ENCODE measurements around the gene CHD6. TPM values are rescaled to one million over a fixed set of nuclear protein-coding genes. Genes with fewer than 3 reads are reported as not detected.

The CHD6 gene
- total and polyA plus RNA-seq, 3 experiments from 2014 or later = 24.6 to 59.5 (median 25.3) TPM

- Histone ChIP-seq H3K4me3 (ENCODE audit: low read length) (no peak overlapping the region), H3K27me3 (ENCODE audit: insufficient read depth, low read length, poor library complexity, severe bottlenecking) (no peaks in the 10 kb centered on the region), H3K36me3 (ENCODE audit: insufficient read depth, low read length) (no peaks in the 10 kb centered on the region), H3K4me1 (ENCODE audit: insufficient read depth, low read length) (peaks cover 40% of the 10 kb centered on the region), H3K9me3 (ENCODE audit: low read length) (no peaks in the 10 kb centered on the region), H3K27ac (ENCODE audit: low read depth, low read length) (no peak overlapping the region)
- H3K36me3 Mint-ChIP-seq = peaks cover 0 to 8% (median 4%) of the 10 kb centered on the region in 3 donors
- peak overlapping the region in 2 of 7 donors; percentile 22 to 39 for H3K4me3 Mint-ChIP-seq
- no peaks in the 10 kb centered on the region for H3K27me3 Mint-ChIP-seq
- POLR2A ChIA-PET = no interaction called here
- CTCF ChIA-PET = no interaction called here
- no peak for DNase-seq
- peaks cover 0 to 6% (median 2%) of the 10 kb centered on the region in 5 donors for H3K9me3 Mint-ChIP-seq
- no peak overlapping the region for H3K27ac Mint-ChIP-seq
- peaks cover 68 to 90% (median 86%) of the 10 kb centered on the region in 3 donors for H3K4me1 Mint-ChIP-seq
These were observed 42.8 kb downstream of the CHD6 start for GRCh38 chr20:41575412-41575811.

GRCh38 chr20:41574802-41575389, 43.3 kb downstream of the CHD6 start:
- peaks cover 69 to 90% (median 86%) of the 10 kb centered on the region in 3 donors for H3K4me1 Mint-ChIP-seq

GRCh38 chr20:41573955-41574354, 44.2 kb downstream of the CHD6 start:
- Mint-ChIP-seq H3K27ac (no peak overlapping the region), H3K4me3 (peak overlapping the region in 3 of 7 donors; percentile 17 to 54 (median 29)), H3K27me3 (no peaks in the 10 kb centered on the region), H3K4me1 (peaks cover 68 to 91% (median 86%) of the 10 kb centered on the region in 3 donors), H3K36me3 (peaks cover 0 to 8% (median 5%) of the 10 kb centered on the region in 3 donors), H3K9me3 (peaks cover 0 to 6% (median 2%) of the 10 kb centered on the region in 5 donors)
- no peak for DNase-seq
- no peak overlapping the region for H3K4me3 ChIP-seq (ENCODE audit: low read length)
- H3K27me3 ChIP-seq (ENCODE audit: insufficient read depth, low read length, poor library complexity, severe bottlenecking) = no peaks in the 10 kb centered on the region
- no peak overlapping the region for H3K27ac ChIP-seq (ENCODE audit: low read depth, low read length)
- H3K9me3 ChIP-seq (ENCODE audit: low read length) = no peaks in the 10 kb centered on the region
- ChIA-PET CTCF (no interaction called here), POLR2A (no interaction called here)
- peaks cover 38% of the 10 kb centered on the region for H3K4me1 ChIP-seq (ENCODE audit: insufficient read depth, low read length)
- H3K36me3 ChIP-seq (ENCODE audit: insufficient read depth, low read length) = no peaks in the 10 kb centered on the region

More at GRCh38 chr20:41574802-41575389, 43.3 kb downstream of the CHD6 start:
- H3K36me3 Mint-ChIP-seq = peaks cover 0 to 8% (median 4%) of the 10 kb centered on the region in 3 donors
- DNase-seq = no peak
- CTCF ChIA-PET = no interaction called here
- H3K27ac Mint-ChIP-seq = no peak overlapping the region
- H3K4me1 ChIP-seq (ENCODE audit: insufficient read depth, low read length) = peaks cover 38% of the 10 kb centered on the region
- no peaks in the 10 kb centered on the region for H3K36me3 ChIP-seq (ENCODE audit: insufficient read depth, low read length)
- H3K4me3 ChIP-seq (ENCODE audit: low read length) = no peak overlapping the region
- no peak overlapping the region for H3K27ac ChIP-seq (ENCODE audit: low read depth, low read length)
- H3K9me3 ChIP-seq (ENCODE audit: low read length) = no peaks in the 10 kb centered on the region
- H3K27me3 ChIP-seq (ENCODE audit: insufficient read depth, low read length, poor library complexity, severe bottlenecking) = no peaks in the 10 kb centered on the region
- H3K27me3 Mint-ChIP-seq = no peaks in the 10 kb centered on the region
- peaks cover 0 to 6% (median 2%) of the 10 kb centered on the region in 5 donors for H3K9me3 Mint-ChIP-seq
- POLR2A ChIA-PET = no interaction called here
- H3K4me3 Mint-ChIP-seq = peak overlapping the region in 1 of 7 donors; percentile 39

GRCh38 chr20:41572010-41572572, 46.1 kb downstream of the CHD6 start:
- Mint-ChIP-seq H3K9me3 (peaks cover 0 to 6% (median 2%) of the 10 kb centered on the region in 5 donors), H3K4me3 (peak overlapping the region in 2 of 7 donors; percentile 14 to 26), H3K4me1 (peaks cover 67 to 93% (median 93%) of the 10 kb centered on the region in 3 donors), H3K27me3 (no peaks in the 10 kb centered on the region), H3K27ac (peak overlapping the region in 1 of 8 donors; percentile 34), H3K36me3 (peaks cover 3 to 12% (median 5%) of the 10 kb centered on the region in 3 donors)
- Histone ChIP-seq H3K27ac (ENCODE audit: low read depth, low read length) (no peak overlapping the region), H3K27me3 (ENCODE audit: insufficient read depth, low read length, poor library complexity, severe bottlenecking) (no peaks in the 10 kb centered on the region), H3K4me3 (ENCODE audit: low read length) (no peak overlapping the region), H3K9me3 (ENCODE audit: low read length) (no peaks in the 10 kb centered on the region), H3K4me1 (ENCODE audit: insufficient read depth, low read length) (peaks cover 47% of the 10 kb centered on the region), H3K36me3 (ENCODE audit: insufficient read depth, low read length) (no peaks in the 10 kb centered on the region)
- CTCF ChIA-PET = no interaction called here
- DNase-seq = no peak
- POLR2A ChIA-PET = no interaction called here

GRCh38 chr20:41571006-41571405, 47.2 kb downstream of the CHD6 start:
- no peak for DNase-seq
- no peak overlapping the region for H3K4me3 ChIP-seq (ENCODE audit: low read length)
- CTCF ChIA-PET = no interaction called here
- H3K9me3 ChIP-seq (ENCODE audit: low read length) = no peaks in the 10 kb centered on the region
- peak overlapping the region in 1 of 8 donors; percentile 4 for H3K27ac Mint-ChIP-seq
- POLR2A ChIA-PET = no interaction called here
- H3K27me3 ChIP-seq (ENCODE audit: insufficient read depth, low read length, poor library complexity, severe bottlenecking) = no peaks in the 10 kb centered on the region
- H3K4me1 ChIP-seq (ENCODE audit: insufficient read depth, low read length) = peaks cover 50% of the 10 kb centered on the region
- H3K27me3 Mint-ChIP-seq = no peaks in the 10 kb centered on the region
- H3K36me3 ChIP-seq (ENCODE audit: insufficient read depth, low read length) = no peaks in the 10 kb centered on the region
- H3K27ac ChIP-seq (ENCODE audit: low read depth, low read length) = no peak overlapping the region
- H3K36me3 Mint-ChIP-seq = peaks cover 5 to 12% (median 8%) of the 10 kb centered on the region in 3 donors
- H3K4me3 Mint-ChIP-seq = peak overlapping the region in 1 of 7 donors; percentile 2
- peaks cover 68 to 93% (median 93%) of the 10 kb centered on the region in 3 donors for H3K4me1 Mint-ChIP-seq
- H3K9me3 Mint-ChIP-seq = peaks cover 0 to 6% (median 2%) of the 10 kb centered on the region in 5 donors

- Histone ChIP-seq H3K4me3 (ENCODE audit: low read length) (no peak overlapping the region), H3K9me3 (ENCODE audit: low read length) (no peaks in the 10 kb centered on the region), H3K27me3 (ENCODE audit: insufficient read depth, low read length, poor library complexity, severe bottlenecking) (no peaks in the 10 kb centered on the region), H3K27ac (ENCODE audit: low read depth, low read length) (no peak overlapping the region), H3K4me1 (ENCODE audit: insufficient read depth, low read length) (peaks cover 50% of the 10 kb centered on the region), H3K36me3 (ENCODE audit: insufficient read depth, low read length) (no peaks in the 10 kb centered on the region)
- Mint-ChIP-seq H3K9me3 (peaks cover 0 to 6% (median 2%) of the 10 kb centered on the region in 5 donors), H3K27ac (peak overlapping the region in 1 of 8 donors; percentile 4), H3K27me3 (no peaks in the 10 kb centered on the region), H3K4me3 (peak overlapping the region in 1 of 7 donors; percentile 27), H3K4me1 (peaks cover 71 to 95% (median 93%) of the 10 kb centered on the region in 3 donors), H3K36me3 (peaks cover 6 to 10% (median 9%) of the 10 kb centered on the region in 3 donors)
- POLR2A ChIA-PET = no interaction called here
- CTCF ChIA-PET = no interaction called here
- DNase-seq = no peak
These were observed 47.6 kb downstream of the CHD6 start for GRCh38 chr20:41570557-41570956.

- H3K9me3 ChIP-seq (ENCODE audit: low read length) = no peaks in the 10 kb centered on the region
- H3K4me3 ChIP-seq (ENCODE audit: low read length) = no peak overlapping the region
- H3K36me3 Mint-ChIP-seq = peaks cover 6 to 12% (median 11%) of the 10 kb centered on the region in 3 donors
- peak overlapping the region in 1 of 7 donors; percentile 19 for H3K4me3 Mint-ChIP-seq
- CTCF ChIA-PET = no interaction called here
- no peak for DNase-seq
- H3K9me3 Mint-ChIP-seq = no peaks in the 10 kb centered on the region
- H3K27me3 Mint-ChIP-seq = no peaks in the 10 kb centered on the region
- H3K27me3 ChIP-seq (ENCODE audit: insufficient read depth, low read length, poor library complexity, severe bottlenecking) = no peaks in the 10 kb centered on the region
- H3K27ac Mint-ChIP-seq = peak overlapping the region in 2 of 8 donors; percentile 25 to 36
- peaks cover 78 to 97% (median 92%) of the 10 kb centered on the region in 3 donors for H3K4me1 Mint-ChIP-seq
- H3K27ac ChIP-seq (ENCODE audit: low read depth, low read length) = no peak overlapping the region
- POLR2A ChIA-PET = no interaction called here
- no peaks in the 10 kb centered on the region for H3K36me3 ChIP-seq (ENCODE audit: insufficient read depth, low read length)
- H3K4me1 ChIP-seq (ENCODE audit: insufficient read depth, low read length) = peaks cover 50% of the 10 kb centered on the region
These were observed 50.6 kb downstream of the CHD6 start for GRCh38 chr20:41567615-41568014.

- Histone ChIP-seq H3K27me3 (ENCODE audit: insufficient read depth, low read length, poor library complexity, severe bottlenecking) (no peaks in the 10 kb centered on the region), H3K36me3 (ENCODE audit: insufficient read depth, low read length) (no peaks in the 10 kb centered on the region), H3K27ac (ENCODE audit: low read depth, low read length) (no peak overlapping the region), H3K4me3 (ENCODE audit: low read length) (no peak overlapping the region), H3K9me3 (ENCODE audit: low read length) (no peaks in the 10 kb centered on the region), H3K4me1 (ENCODE audit: insufficient read depth, low read length) (peaks cover 46% of the 10 kb centered on the region)
- H3K9me3 Mint-ChIP-seq = no peaks in the 10 kb centered on the region
- no peaks in the 10 kb centered on the region for H3K27me3 Mint-ChIP-seq
- DNase-seq = no peak
- H3K36me3 Mint-ChIP-seq = peaks cover 6 to 12% (median 11%) of the 10 kb centered on the region in 3 donors
- H3K27ac Mint-ChIP-seq = no peak overlapping the region
- ChIA-PET POLR2A (no interaction called here), CTCF (no interaction called here)
- peaks cover 76 to 97% (median 92%) of the 10 kb centered on the region in 3 donors for H3K4me1 Mint-ChIP-seq
- H3K4me3 Mint-ChIP-seq = peak overlapping the region in 1 of 7 donors; percentile 59
These were observed 51.2 kb downstream of the CHD6 start for GRCh38 chr20:41566896-41567527.
